NOMO-1 treated with DMSO at 0.1 percent for 48 hours (cell line): ENCODE results near the gene ZNF282.

Experiments
- DNase-seq: peaks from one replicate; lab custom pipeline; 2025; ENCODE audit not compliant: unreplicated experiment; lab: John Stamatoyannopoulos, UW

Gene ZNF282

DNA sequence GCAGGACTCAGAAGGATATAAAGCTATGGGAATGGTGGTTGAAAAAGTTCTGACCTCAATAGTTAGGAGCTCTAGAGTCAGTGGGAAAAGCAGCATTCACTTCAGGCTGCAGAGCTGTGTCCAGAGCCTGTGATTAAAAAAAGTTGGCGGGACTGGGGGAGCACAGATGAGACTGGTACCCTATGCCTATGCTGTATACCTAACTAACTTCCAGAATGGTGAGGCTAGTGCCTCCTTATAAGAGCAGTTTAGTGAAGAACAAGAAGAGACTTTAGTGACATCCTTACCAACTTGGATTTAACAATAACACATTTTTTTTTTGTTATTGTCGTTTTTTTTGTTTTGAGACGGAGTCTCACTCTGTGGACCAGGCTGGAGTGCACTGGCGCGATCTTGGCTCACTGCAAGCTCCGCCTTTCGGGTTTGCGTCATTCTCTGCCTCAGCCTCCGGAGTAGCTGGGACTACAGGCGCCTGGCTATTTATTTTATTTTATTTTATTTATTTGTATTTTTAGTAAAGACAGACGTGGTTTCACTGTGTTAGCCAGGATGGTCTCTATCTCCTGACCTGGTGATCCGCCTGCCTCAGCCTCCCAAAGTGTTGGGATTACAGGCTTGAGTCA, 6.6 kb upstream of the ZNF282 start:
- no peak for DNase-seq

DNA sequence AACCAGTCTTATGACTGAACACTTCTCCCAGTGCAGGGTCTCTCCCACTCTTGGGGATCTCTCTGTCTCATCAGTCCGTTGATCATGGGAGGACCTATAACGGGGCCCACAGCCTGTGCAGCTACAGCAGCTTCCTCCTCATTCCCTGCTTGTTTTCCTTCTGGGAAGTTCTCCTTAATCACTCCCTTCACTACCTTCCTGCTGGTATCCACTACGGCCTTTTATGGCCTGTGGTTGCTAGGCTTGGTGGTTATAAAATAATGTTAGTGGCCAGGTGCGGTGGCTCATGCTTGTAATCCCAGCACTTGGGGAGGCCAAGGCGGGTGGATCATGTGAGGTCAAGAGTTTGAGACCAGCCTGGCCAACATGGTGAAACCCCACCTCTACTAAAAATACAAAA, 3.5 kb upstream of the ZNF282 start:
- no peak for DNase-seq

DNA sequence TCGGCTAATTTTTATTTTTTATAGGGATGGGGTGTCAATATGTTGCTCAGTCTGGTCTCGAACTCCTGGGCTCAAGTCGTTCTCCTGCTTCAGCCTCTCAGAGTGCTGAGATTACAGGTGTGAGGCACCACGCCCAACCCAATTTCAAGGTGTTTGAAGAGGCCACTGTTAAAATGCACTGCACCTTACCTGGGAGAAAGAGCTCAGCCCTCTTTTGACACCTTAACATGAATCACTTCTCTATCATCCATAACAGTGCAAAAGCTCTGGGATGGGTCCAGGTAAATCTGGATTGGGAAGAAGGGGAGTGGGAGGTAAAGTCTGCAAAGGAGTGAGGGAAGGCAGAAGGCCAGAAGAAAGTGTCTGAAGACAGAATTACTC, 557 bp upstream of the ZNF282 start:
- no peak for DNase-seq

DNA sequence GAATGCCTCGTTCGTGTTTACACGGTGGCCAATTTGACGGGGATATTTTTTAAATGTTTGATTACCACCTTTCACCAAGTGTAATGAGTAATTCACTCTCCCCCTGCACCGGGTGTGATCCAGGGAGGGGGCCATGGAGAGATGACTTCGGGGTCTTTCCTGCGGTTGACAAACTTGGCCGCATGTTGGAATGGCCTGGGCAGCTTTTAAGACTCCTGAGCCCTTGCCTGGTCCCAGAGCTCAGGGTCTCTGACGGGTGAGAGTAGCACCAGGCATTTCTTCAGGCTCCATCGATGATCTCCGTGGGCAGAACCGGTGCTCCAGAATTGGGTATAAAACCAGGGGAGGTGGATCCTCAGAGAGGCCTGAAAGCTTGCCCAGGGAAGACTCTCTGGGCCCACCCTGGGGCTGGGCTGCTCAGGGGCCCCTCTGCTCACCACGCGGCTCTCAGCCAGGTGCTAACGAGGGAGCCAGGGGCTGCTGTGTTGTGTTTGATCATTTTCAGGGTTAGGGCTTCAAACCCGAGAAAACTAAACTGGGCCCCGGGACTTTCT, 882 bp downstream of the ZNF282 start:
- DNase-seq = no peak

DNA sequence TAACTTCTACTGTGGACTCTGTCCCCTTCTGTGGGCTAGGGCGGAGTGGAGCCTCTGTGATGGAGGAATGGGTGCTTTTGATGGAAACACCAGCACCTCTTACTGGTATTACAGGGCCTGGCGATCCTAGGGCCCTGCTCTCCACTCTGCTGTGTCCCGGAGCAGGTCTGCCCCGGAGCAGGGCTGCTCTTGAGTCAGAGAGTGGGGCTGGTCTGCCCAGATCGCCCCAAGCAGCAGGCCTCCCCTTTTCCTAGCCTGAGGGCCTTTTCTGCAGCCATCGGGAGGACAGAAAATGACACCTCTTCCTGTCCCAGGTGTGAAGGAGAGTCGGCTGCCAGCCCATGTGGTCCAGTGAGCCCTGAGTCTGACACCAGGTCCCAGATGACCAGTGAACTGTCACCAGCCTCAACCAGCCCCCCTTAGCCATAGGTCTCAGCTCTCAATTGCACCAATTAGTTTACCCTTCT, 1.4 kb downstream of the ZNF282 start:
- DNase-seq = no peak

DNA sequence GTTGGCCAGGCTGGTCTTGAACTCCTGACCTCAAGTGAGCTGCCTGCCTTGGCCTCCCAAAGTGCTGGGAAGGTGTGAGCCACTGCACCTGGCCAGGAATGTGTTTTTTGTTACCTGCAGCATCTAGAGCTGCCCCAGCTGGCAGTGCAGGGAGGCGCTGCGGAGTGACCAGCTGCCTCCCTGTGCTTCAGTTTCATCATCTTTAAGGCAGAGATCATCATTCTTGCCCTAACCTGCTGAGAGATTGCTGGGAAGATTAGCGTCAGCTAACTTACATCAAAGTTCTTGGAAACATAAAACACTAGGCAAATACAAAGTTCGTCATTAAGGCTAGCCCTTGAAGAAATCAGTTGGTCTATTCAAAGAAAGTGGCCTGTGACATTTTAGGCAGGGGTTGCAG, 2.3 kb downstream of the ZNF282 start:
- DNase-seq = no peak

DNA sequence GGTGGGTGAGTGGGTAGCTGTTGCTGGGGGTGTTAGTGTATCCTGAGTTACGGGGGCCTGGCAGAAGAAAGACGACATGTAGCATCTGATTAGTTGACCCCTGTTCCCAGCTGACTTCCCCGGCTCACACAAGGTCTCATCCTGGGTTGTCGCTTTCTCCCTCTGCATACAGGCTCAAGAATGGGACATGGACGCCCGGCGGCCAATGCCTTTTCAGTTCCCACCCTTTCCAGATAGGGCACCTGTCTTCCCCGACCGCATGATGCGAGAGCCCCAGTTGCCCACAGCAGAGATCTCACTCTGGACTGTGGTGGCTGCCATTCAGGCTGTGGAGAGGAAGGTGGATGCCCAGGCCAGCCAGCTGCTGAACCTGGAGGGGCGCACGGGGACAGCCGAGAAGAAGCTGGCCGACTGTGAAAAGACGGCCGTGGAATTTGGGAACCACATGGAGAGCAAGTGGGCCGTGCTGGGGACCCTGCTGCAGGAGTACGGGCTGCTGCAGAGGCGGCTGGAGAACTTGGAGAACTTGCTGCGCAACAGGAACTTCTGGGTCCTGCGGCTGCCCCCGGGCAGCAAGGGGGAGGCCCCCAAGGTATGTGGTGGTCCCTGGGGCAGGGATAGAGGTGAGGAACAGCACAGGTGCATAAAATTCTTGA, 2.9 kb downstream of the ZNF282 start:
- no peak for DNase-seq

DNA sequence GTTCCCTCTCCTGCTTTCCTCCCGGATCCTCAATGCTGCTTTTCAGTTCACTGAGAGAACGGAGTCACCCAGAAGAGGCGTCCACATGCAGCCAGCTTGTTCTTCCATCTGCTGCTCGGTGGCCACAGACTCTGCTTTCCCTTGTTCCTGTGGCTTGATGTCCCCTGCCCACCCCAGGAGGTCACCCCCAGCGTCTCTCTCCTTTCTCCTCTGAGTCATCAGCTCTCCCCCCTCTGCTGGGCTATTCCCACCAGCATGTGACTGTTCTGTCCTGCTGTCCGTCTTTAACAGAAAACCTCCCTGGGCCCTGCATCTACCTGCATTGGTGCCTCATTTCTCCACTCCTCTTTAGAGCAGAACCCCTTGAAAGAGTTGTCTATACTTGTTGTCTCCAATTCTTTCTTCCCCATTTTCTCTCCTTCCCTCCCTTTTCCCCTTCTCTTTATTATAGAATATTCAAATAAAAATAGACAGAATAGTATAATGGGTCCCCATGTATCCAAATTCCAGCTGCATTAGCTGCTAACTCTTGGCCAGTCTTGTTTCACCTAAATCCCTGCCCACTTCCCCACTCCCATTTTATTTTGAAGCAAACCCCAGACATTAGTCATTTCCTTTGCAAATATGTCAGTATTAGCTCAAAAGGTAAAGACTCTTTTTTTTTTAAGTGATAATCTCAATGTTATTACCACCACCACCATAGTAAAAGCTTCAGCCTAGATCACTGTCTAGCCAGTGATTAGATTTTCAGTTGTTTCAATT, 4.1 kb downstream of the ZNF282 start:
- no peak for DNase-seq

DNA sequence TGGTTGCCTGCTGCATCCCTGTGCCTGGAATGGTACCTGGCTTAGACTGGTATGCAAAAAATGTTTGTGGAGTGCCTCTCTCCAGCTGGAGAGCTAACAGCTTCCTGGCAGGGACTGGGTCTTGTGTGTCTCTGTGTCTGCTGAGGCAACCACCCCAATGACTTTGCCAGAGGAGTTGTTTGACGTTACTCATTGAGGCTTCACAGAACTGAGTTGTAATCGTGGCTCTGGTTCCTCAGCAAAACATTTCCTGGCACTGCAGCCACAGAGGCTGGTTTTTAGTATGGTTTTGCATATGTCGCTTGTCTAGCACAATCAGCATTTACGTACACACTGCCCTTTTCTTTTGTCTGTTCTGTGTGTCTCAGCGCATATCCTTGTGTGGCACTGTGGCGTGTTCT, 7.5 kb downstream of the ZNF282 start:
- DNase-seq = no peak

DNA sequence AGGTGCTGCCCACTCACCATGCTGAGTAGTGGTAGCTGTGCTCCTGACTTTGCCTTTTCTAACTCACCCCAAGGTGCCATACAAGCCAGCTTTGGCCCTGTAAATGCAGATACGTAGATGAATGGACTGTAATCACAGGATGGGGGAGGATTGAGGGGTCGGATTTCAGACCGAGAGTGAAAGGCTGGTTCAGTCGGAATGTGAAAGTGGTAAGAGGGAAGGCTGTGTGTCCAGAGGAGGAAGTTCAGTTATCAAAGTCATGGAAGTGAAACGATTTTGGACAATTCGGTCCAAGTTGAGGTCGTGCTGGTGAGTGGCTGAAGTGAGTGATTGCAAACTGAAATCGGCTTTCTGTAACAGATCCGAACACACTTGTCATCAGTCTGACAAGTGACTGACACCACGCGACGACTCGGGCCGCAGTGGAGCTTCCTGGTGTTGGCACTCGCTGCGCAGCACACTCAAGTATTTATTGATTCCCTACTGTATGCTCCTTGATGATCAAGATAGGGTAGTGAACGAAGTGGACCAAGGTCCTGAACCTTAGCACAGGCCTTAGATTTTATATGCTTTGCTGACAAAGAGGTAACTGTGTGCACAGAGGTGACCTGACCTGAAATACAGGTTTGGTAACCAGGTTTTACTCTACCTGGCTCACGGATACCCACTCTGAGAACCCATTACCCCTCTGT, 10.5 kb downstream of the ZNF282 start:
- no peak for DNase-seq

DNA sequence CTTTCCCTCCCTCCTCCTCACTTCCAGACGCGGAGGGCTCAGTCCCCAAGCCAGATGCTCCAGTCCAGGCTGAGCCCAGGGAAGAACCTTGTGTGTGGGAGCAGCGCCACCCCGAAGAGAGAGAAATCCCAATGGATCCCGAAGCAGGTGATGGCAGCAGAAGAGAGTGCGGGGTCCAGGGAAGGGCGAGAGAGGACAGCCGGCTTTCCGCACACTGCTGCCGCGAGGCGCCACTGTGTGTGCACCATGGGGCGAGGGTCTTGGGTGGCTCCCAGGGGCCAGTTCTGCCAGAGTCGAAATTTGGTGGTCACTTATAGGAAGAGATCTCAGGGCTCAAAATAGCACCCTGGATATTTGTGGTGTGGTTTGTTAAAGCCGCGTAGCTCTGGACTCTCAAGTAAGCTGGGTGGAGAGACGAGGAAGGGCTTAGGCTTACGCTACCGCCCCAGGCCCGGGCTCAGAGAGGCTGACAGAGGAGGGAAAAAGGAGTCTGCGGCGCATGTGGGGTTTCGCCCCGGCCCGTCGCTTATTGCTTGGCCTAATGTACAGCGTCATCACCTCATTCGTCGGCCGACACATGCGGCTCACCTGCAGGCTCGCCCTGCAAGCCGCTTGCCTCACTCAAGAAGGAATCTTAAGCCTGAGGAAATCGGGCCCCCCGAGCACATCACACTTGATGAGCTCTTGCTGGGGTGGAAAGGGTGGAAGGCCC, 12.1 kb downstream of the ZNF282 start:
- no peak for DNase-seq

DNA sequence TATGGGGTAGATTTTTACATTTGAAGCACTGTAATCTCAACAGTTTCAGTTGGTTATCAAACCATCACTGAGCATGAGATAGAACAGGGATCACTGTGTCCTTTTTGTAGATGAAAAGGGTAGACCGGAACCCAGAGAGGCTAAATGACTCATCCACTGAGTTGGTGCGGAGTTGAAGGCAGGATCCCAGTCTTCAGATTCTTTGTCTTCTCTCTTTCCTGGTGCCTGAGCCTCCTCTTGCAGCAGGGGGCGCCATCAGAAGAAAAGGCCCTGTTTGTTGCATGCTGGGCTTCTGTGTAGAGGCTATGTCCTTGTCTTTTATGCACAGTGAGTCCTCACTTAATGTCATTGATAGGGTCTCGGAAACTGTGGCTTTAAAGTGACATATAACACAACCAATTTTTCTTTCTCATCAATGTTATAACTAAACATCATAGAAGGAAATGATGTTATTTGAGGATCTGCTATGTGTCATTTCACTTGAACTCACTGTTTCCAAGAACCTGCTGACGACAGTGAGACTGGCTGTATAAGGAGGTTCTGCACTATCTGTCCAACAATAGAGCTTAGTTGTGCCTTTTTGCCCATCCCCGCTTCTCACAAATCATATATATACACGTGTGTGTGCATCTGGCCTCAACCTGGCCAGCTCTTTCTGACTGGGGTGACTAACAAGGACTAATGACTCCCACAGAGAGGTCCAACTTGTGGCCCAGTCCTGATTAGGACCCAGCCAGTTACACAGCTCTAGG, 14.3 kb downstream of the ZNF282 start:
- peak; percentile 7 for DNase-seq

DNA sequence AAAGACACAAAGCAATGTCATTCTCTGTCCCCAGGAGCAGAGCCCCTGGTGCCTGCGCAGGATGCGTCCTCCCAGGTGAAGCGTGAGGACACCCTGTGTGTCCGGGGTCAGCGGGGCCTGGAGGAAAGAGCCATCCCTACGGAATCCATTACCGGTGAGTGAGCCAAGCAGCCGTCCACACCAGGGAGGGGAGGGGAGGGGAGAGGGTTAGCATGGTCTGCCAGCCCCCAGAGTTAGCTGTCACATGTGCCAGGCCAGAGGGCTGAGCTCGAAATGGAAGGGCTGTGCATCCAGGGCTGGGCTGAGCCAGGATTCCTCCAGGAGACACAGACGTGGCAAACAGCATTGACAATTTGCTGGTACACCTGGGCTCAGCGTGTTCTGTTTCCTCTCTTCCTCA, 15.2 kb downstream of the ZNF282 start:
- no peak for DNase-seq

DNA sequence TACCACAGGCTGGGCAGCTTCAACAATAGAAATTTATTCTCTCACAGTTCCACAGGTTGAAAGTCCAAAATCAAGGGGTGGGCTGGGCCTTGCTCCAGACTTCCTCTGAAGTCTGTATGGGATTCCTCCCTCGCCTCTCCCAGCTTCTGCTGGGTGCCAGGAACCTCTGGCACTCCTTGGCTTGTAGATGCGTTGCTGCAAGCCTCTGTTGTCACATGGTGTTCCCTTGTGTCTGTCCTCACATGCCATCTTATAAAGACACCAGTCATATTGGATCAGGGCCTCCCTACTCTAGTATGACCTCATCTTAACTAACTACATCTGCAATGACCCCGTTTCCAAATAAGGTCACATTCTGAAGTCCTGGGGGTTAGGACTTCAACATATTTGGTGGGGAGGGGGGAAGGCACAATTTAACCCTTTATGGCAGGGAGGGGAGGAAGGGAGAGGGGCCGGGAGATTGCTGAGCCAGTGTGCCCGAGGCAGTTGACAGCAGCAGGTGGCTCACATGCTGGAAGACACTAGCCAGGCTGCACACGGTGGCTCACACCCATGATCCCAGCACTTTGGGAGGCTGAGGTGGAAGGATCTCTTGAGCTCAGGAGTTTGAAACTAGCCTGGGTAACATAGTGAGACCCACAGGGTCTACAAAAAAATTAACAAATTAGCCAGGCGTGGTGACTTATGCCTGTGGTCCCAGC, 18.8 kb downstream of the ZNF282 start:
- no peak for DNase-seq

DNA sequence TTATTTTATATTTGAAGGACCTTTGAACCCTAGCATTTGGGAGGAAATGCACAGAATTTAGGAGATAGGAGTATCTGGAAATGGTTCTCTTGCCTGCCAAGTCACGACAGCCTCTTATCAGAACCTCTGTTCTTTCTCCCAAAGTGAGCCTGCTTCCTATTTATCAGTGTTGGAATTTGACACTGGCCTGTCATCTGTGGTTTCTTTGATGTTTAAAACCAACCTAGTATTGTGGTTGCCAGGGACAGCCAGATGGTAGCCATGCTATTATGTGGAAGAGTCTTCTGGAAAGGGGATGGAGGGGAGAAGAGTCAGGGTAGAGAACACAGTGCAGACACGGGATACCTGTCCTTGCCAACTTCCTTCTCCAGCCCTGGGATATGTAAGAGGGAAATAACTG, 21.1 kb downstream of the ZNF282 start:
- DNase-seq = no peak

DNA sequence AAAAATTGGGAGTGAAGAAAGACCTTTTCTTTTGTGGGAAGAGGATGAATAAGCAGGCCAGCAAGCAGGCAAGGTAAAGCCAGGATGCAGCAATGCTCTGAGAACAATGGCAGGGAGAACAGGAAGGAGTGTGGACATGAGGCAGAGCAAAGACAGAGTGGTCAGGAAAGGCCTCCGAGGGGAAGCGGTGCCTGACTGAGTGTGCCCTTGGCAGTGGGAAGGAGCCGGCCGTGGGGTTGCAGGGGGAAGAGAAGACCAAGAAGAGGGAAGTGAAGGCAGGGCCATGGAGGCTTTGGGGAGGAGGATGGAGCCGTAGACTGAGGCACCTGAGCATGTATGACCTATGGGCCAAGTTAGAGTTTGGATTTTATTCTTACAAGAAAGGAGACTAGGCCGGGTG, 22.2 kb downstream of the ZNF282 start:
- no peak for DNase-seq

DNA sequence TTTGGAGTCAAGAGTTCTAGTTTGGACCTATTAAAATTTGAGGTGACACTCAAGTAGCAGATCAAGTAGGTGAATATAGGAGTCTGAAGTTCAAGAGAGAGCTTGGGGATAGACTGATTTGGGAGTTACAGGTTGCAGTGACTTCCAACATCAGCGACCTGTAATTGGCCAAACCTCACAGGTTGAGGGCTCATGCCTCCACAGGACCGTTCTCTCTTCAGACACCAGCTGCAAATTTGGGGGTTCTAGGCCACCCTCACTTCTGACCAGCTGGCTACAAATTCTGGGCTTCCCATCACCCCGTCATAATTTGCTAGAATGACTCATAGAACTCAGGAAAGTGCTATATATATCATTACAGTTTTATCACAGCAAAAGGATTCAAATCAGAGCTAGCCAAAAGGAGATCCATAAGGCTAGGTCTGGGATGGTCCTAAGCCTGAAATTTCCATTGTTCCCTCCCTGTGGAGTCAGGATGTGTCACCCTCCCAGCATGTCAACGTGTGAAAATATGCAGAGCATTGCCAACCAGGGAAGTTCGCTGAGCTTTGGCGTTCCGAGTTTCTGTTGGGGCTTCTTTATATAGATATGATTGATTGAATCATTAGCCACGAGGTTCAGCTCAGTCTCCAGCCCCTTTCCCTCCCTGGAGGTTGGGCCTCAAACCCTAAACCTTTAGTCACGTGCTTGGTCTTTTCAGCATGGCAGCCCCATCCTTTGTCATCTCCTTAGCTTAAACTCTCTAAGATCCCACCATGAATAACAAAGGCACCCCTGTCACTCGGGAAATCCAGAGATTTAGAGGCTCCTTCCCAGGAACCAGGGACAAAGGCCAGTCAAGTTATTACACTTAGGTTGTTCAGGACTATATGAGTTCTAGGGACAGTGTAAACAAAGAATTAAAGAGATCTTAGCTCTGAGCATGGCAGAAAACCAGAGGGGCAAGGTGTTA, 23.4 kb downstream of the ZNF282 start:
- DNase-seq = no peak

DNA sequence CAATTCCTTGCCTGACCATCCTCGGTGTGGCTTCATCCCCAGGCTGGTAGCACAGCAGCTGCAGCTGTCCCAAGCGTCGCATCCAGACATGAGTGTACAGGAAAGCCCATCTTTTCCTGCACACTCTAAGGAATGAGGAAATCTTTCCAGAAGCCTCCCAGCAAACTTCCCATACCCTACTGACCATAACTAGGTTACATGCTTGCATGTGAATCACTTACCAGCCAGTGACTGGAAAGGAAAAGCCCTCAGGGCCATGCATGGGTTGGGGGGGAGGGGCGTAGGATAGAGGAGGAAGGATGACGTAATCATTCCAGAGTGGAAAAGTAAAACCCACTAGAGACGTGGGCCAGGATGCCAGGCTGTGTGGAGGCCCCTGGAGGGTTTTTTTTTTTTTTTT, 25.2 kb downstream of the ZNF282 start:
- no peak for DNase-seq
